AG04449 (cell line): ENCODE data around the gene LY6G5C.

Experiments used
- CTCF ChIA-PET: fragments of 350-600 bp; formaldehyde crosslinking; extraction: SDS; loops from one replicate; lab custom pipeline; 2021; ENCODE audit warnings: antibody characterized with exemption; lab: Yijun Ruan, JAX
- POLR2A ChIA-PET: fragments of 400-600, 350-600 bp; formaldehyde crosslinking; extraction: SDS; loops from one replicate; lab custom pipeline; 2020; ENCODE audit warnings: antibody characterized with exemption, inconsistent platforms; lab: Yijun Ruan, JAX
- DNase-seq: peaks from one replicate; pipeline ENCODE4 v3.0.0-alpha.2; 2010; ENCODE audit warnings: low read depth, low spot score
- H3K4me3 ChIP-seq: 2 replicates; pipeline ENCODE4 v1.5.1; 2011; ENCODE audit warnings: low read depth, mild to moderate bottlenecking, control low read depth, low read length
- CTCF ChIP-seq: IDR thresholded peaks from one replicate; pipeline ENCODE4 v1.5.1; 2011; ENCODE audit warnings: mild to moderate bottlenecking, moderate library complexity, low read length, control low read depth, inconsistent platforms; ENCODE audit not compliant: insufficient read depth; ENCODE audit errors: missing control alignments

LY6G5C gene

GRCh38 chr6:31691078-31691463 is 10.2 kb upstream of the LY6G5C start:
- DNase-seq: no peak
- TF ChIP-seq CTCF: no peak
- POLR2A ChIA-PET: interaction anchor here (1.1 kb wide), 1 partner anchor 12 kb away, joined by 3 read pairs; the partner anchor contains the start of gene ABHD16A
- H3K4me3 ChIP-seq: no peak overlapping the region
- CTCF ChIA-PET: interaction anchor here (0.8 to 4.4 kb wide), 7 partner anchors 7 to 136 kb away, joined by 4 to 29 read pairs (median 8); partner anchors contain the start of genes ABHD16A, HSPA1B and LY6G5C

- ChIA-PET POLR2A (interaction anchor here (1.1 kb wide), 1 partner anchor 12 kb away, joined by 3 read pairs; the partner anchor contains the start of gene ABHD16A), CTCF (interaction anchor here (0.8 to 4.4 kb wide), 10 partner anchors 8 to 182 kb away, joined by 3 to 29 read pairs (median 5); partner anchors contain the start of genes ABHD16A, C6orf47, HSPA1B and LY6G5C)
- no peak overlapping the region for H3K4me3 ChIP-seq
- no peak for TF ChIP-seq CTCF
- no peak for DNase-seq
These were observed 9.6 kb upstream of the LY6G5C start for GRCh38 chr6:31690231-31691077.

GRCh38 chr6:31689249-31690110 is 8.6 kb upstream of the LY6G5C start:
- no peak overlapping the region for H3K4me3 ChIP-seq
- ChIA-PET POLR2A (no interaction called here), CTCF (interaction anchor here (0.9 to 4.4 kb wide), 8 partner anchors 9 to 183 kb away, joined by 3 to 29 read pairs (median 5); partner anchors contain the start of genes ABHD16A, C6orf47, HSPA1B and LY6G5C)
- DNase-seq: no peak
- TF ChIP-seq CTCF: peak; percentile 48

GRCh38 chr6:31687860-31688693 is 7.2 kb upstream of the LY6G5C start:
- CTCF ChIA-PET: interaction anchor here (1.0 to 1.6 kb wide), 3 partner anchors 8 to 18 kb away, joined by 3 to 4 read pairs (median 4); partner anchors contain the start of gene LY6G5B
- no peak for DNase-seq
- POLR2A ChIA-PET: interaction anchor here (1.2 kb wide), 1 partner anchor 139 kb away, joined by 5 read pairs; the partner anchor contains the start of gene HSPA1B
- no peak for TF ChIP-seq CTCF
- no peak overlapping the region for H3K4me3 ChIP-seq

- DNase-seq: no peak
- ChIA-PET POLR2A (interaction anchor here (1.2 kb wide), 1 partner anchor 140 kb away, joined by 5 read pairs; the partner anchor contains the start of gene HSPA1B), CTCF (interaction anchor here (0.8 to 1.6 kb wide), 4 partner anchors 9 to 142 kb away, joined by 3 to 4 read pairs (median 4); partner anchors contain the start of gene LY6G5B)
- H3K4me3 ChIP-seq: no peak overlapping the region
- TF ChIP-seq CTCF: no peak
These were observed 6.5 kb upstream of the LY6G5C start for GRCh38 chr6:31687321-31687720.
